ENCODE data around the gene TMEM182.

Gene TMEM182

GRCh38 chr2:102803041-102803896 lies 41.4 kb downstream of the TMEM182 start:
- no peak for DNase-seq

- no peak for DNase-seq
These were observed 42.0 kb downstream of the TMEM182 start for GRCh38 chr2:102803897-102804217.

- peak; percentile 33 for DNase-seq
These were observed 44.5 kb downstream of the TMEM182 start for GRCh38 chr2:102806250-102806837.

- DNase-seq, result no peak
These were observed 47.7 kb downstream of the TMEM182 start for GRCh38 chr2:102809291-102810189.

GRCh38 chr2:102815285-102815684 lies 53.5 kb downstream of the TMEM182 start:
- DNase-seq, result no peak

GRCh38 chr2:102826904-102827303 lies 65.1 kb downstream of the TMEM182 start:
- no peak for DNase-seq

- DNase-seq, result no peak
These were observed 71.0 kb downstream of the TMEM182 start for GRCh38 chr2:102832789-102833188.

- no peak for DNase-seq
These were observed 72.9 kb downstream of the TMEM182 start for GRCh38 chr2:102834523-102835273.

- no peak for DNase-seq
These were observed 75.9 kb downstream of the TMEM182 start for GRCh38 chr2:102837626-102838198.

- no peak for DNase-seq
These were observed 78.0 kb downstream of the TMEM182 start for GRCh38 chr2:102839668-102840388.

- DNase-seq, result peak; percentile 14
These were observed 79.4 kb downstream of the TMEM182 start for GRCh38 chr2:102841107-102841840.

- no peak for DNase-seq
These were observed 82.1 kb downstream of the TMEM182 start for GRCh38 chr2:102843764-102844443.

GRCh38 chr2:102844911-102845310 lies 83.1 kb downstream of the TMEM182 start:
- DNase-seq, result no peak

- DNase-seq, result no peak
These were observed 86.6 kb downstream of the TMEM182 start for GRCh38 chr2:102848366-102848839.

GRCh38 chr2:102850888-102851287 lies 89.1 kb downstream of the TMEM182 start:
- no peak for DNase-seq

- DNase-seq, result no peak
These were observed 91.0 kb downstream of the TMEM182 start for GRCh38 chr2:102852867-102853266.
